ENCODE results near the gene QSOX2.

QSOX2 gene

DNA sequence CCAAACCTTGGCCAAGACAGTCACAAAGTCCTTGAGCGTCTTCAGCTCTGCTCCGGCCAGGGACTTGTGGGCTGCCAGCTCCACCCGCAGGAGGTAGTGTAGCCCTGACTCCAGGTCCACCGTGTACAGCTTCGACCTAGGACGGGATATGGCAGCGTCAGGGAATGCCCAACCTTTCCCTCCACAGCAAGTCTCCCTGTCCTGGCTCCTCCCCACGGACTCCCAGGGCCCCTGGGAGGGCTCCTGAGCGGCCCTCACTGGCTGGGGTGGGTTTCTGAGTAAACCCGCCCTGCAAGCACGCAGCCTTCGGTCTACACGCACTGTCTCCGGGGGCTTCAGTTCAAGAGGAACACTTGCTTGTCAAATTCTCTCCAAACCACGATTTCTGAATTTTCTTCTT is 26.9 kb downstream of the QSOX2 start:
- DNase-seq: no peak

DNA sequence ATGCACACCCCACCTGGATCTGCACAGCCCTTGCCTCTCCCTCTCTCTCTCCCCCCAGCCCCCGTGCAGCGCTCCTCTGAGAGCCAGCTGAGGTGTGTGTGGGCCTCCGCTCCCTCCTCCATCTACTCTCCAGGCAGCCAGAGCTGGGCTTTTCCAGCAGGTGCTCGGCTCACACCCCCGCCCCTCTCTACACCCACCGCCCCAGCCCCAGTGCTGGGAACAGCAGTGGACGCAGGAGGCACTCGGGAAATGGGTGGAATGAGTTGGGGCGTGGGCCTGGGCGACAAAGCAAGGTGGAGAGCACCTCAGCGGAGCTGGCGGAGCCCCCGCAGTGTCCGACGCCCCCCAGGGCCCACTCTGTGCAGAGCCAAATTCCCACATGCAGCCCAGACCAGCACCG is 27.3 kb downstream of the QSOX2 start:
- DNase-seq: no peak

- no peak for DNase-seq
Observed at GRCh38 chr9:136216541-136217244, 28.9 kb downstream of the QSOX2 start.

GRCh38 chr9:136213733-136214132 is 31.9 kb downstream of the QSOX2 start:
- no peak for DNase-seq

DNA sequence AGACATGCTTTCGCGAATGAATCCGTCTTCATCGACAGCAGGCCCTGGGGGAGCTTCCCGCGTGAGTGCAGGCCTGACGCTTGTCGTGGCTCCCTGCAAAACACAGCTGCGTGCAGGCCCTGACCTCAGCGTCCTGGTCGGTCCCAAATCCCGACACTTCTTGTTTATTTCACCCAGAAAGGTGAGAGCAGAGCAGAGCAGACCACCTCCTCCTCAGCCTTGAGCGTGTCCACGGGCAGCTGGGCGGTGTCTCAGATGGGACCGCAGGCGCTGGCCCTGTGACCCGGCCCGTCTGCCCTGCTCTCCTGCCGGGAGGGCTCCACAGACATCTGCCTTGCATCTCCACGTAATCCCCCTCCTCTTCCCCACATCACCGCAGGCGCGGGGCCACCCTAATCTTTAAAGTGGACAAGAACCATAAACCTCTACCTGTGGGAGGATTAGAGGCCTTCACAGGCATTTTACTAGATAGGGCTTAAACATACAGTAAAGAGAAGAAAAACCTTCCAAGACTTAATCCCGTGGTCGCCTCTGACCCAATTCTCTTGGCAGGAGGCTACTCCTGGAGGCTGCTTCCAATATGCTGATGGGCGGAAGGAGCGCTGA is 33.2 kb downstream of the QSOX2 start:
- DNase-seq: no peak

- DNase-seq: no peak
Observed at GRCh38 chr9:136211441-136212344, 33.9 kb downstream of the QSOX2 start.

GRCh38 chr9:136211006-136211405 is 34.6 kb downstream of the QSOX2 start:
- no peak for DNase-seq

DNA sequence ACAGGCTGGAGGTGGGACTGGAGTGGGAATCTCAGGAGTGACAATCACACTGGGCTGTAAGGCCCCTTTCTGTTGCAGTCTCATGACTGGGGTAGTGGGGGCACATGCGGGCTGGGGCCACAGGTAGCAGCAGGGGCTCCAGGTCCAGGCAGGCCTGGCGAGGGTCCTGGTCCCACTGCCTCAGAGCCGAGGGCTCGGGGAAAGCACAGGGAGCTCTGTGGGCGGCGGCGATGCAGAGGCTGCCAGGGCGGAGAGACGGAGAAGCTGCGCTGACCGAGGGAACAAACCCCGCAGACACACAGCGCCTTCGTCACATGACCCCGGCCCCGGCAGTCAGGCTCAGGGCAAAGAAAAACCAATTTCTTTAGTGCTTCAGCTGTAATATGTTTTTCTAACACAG is 35.3 kb downstream of the QSOX2 start:
- DNase-seq: no peak

DNA sequence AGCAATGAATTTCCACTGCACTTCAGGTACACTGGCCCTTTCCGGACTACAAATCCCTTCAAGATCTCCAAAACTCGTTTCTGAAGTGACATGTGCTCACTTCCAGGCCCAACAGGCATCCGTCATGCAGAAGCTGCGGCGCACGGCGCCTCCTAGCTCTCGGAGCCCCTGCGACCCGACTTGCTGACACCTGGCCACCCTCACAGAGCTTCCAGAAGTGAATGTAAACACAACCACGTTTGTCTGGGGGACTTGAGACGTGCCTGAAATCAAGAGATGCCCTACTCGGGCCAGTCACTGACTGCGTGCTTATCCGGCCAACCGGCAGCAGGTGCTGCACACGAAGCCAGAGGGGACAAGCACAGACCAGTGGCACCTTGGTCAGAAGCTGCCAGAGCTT is 35.8 kb downstream of the QSOX2 start:
- no peak for DNase-seq

DNA sequence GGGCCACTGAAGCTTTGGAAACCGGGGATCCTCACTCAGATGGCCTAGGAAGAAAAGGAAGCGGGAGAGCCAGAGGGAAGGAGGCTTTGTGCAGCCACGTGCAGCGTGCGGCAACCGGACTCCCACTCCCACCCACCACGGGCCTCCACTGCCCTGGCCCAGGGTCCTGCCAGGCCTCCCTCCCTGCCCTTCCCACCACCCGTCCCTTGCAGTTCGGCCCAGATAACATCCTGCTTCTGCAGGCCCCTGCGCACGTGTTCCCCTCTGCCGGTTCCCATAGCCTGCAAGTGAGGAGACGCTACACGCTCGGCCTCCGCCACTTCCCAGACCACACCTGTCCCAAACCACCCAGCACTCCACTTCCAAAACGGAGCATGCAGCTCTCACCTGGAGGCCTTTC is 36.4 kb downstream of the QSOX2 start:
- no peak for DNase-seq

DNA sequence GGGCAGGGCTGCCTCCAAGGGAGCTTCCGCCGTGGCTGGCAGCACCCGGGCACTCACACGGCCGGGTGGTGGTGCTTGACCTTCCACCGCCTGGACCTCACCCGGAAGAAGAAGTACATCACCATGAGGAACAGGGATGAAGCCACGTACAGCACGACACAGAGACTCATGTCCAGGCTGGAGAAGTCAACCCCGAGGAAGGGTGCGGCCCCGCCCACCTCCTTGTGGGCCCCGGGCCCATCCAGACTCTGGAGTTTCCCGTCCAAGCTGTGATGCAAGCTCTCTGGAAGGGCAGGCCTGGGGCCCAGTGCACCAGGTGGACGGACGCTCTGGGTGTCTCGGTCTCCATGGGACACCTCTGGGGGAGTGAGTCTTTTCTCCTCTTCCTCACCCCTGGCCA is 36.9 kb downstream of the QSOX2 start:
- DNase-seq: no peak

DNA sequence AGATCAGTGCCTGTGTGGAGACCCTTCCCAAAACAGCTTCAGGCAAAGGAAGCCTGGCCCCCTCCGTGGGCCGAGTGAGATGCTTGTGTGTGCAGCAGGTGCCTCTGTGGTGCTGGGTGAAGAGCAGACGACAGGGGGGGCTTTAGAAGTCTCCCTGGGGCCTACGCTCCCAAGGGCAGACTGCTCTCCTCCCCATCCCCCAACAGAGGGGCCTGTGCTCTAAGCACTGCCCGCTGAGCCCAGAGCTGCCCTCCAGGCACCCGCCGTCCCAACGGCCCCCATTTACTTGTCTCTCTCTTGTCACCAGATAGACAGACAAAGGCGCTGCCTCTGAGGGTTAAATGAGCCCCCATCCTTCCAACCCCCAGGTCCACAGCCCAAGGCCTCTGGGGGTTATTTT is 38.0 kb downstream of the QSOX2 start:
- no peak for DNase-seq

GRCh38 chr9:136206602-136207275 is 38.9 kb downstream of the QSOX2 start:
- DNase-seq: no peak

GRCh38 chr9:136205707-136205992 is 40.0 kb downstream of the QSOX2 start:
- no peak for DNase-seq

- no peak for DNase-seq
Observed at GRCh38 chr9:136204838-136205706, 40.5 kb downstream of the QSOX2 start, which contains the start of gene LHX3. LHX3 (minus strand) TSS chr9:136205128; CDS start chr9:136205012, 116 bp downstream.

DNA sequence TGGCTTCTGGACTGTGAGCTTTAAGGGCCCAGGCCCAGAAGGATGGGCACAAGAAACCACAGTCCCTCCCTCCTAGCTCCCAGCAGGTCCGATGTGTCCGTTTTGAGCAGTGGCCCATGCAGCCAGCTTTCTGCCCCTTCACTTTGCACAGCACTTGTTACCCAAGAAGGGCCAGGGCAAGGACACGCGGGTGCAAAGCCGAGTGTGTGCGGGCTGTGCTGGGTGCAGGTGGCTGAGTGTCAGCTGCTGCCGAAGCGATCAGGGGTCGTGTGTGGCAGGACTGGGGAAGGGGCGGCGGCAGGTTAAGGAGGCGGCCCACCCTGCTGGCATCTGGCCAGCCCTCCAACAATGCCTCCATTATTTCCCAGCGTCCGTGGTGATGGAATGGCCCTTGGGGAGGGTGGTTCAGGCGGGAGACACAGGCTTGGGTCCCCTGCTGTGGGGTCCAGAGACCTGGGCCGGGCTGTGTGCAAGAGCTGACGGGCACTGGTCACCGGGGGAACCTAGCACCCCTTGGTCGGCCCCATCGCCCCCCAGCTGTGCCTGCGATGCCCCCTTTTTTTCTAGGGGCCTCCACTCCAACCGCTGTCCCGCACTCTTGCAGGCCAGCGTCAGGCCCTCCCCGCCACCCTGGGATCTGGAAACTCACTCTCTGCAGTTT is 41.3 kb downstream of the QSOX2 start:
- DNase-seq: no peak

DNA sequence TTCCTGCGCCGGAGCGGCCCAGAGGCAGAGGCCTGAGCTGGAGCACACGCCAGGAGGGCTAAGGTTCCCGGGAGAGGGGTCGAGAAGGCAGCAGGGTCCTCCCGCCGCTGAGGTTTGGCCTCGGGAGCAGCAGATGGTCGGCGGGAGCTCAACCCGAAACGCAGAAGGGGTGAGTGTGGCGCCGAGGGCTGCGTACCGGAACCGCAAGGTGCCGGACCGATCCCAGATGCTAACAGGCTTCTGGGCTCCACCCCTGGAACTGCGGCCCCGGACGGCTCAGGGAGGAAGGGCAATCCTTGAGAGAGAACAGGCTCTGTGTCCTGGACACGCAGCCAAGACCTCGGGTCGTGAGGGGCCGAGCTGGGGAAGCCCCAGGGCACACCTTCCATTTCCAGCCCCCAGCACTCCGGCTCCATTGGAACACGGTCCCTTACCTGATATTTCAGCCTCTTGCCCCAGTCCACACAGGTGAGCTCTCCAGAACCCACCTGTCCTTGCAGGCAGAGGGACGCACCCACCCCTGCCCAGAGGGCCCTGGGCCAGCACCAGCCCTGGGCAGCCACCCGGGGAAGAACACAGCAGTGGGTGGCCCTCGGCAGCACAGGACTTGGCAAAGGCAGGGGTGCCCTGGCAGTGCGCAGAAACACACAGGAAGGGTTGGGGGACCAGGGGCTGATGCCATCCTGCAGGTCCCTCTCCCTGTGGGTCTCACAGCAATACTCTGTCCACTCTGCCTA is 42.0 kb downstream of the QSOX2 start:
- no peak for DNase-seq

DNA sequence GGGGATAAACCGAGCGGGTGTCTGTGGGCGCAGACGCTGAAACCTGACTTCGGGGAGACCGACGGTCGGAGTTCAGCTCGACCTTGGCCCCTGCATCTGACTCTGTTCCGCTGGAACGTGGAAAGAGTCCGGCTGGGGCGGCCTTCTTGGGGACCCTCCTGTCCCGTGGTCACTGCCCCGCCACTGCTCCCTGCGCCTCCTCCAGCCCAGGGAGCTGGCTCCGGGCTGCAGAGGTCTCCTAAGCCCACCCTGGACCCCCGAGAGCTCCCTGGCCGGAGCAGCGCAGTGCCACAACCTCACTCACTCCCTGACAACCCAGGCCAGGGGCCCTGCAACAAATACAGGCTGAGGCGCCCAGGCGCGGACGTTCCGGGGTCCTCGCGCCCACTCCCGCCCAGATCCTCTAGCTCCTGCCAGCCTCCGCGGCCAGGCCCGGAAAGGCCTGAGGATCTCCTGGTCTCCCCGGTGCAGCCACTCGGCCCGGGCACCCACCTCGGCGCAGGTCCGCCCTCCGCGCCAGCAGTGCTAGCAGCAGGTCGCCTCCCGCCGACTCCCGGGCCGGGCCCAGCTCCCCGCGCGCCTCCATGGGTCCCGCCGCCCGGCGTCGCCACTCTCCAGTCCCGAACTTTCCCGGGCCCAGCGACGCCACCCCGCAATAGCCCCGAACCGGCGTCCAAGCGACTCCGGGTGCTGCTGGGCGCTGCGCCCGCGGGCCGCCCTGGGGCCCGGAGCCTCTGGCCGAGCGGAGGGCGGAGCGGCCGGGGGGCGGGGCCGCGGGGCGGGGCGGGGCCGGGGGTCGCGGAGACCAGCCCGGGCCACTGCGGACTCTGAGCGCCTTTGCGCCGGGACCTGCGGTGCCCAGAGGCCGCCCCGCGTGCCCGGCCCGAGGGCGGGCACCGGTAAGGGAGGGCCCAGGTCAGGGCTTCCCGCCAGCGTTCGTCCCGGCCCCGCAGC is 42.9 kb downstream of the QSOX2 start:
- no peak for DNase-seq

DNA sequence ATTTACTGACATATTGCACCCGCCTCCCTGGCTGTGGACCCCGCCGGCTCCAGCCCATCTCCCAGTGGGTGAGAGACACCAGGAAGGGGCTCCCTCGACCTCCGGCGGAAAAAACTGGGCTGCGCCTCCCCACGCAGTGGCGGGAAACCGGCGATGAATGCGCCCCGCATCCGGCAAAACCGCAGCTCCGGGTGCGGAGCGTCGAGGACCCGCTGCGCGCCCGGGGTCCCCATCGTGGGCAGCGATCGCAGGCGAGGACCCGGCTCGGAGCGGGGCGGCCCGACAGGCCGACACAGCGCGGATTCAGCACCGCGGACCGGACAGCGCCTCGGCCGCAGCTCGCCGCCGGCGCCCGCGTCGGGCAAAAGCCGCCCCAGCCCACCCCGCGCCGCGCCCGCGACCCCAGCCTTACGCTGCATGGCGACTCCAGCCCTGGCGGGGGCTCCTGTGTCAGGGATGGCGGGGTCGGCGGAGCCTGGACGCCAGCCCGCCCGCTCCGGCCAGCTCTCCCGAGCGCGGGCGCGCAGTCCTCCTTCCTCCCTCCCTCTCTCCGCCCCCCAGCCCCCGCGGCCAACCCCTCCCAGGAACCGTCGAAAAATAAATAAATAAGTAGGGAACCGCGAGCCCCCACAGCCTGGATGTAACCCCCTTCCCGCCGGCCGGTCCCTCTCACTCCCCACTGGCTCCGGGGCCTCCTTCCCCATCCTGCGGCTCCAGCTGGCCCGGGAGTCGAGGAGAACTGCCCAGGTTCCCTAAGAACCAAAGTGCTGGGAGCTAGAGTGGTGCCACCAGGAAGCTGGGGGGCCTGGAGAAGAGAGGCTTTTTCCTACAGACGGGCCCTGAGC is 43.8 kb downstream of the QSOX2 start:
- no peak for DNase-seq

All from KG1 (cell line).